ENCODE results near the gene CNPY2.

The CNPY2 gene

DNA sequence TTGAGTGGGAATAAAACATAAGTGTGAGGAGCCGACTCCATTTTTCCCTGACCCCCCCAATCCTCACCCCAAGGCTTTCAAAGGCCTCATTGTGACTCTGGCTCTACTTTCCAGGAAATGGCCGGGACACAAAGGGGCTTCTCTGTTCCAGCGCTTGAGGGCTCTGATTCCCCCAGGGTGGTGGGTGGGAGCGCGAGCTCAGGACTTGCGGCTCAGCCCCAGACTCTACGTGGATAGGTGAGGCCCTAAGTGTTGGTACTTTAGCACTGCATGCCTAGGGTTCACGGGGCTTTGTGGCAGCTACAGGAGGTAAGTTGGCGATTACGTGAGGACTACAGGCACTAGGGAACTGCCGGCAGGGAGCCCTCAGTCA is 553 bp downstream of the CNPY2 start:
- peak overlapping the region; percentile 89 for H3K27ac ChIP-seq
- no peak for TF ChIP-seq ZFX (IDR thresholded peaks at IDR 0.05)
- TF ChIP-seq, protein P1, sequence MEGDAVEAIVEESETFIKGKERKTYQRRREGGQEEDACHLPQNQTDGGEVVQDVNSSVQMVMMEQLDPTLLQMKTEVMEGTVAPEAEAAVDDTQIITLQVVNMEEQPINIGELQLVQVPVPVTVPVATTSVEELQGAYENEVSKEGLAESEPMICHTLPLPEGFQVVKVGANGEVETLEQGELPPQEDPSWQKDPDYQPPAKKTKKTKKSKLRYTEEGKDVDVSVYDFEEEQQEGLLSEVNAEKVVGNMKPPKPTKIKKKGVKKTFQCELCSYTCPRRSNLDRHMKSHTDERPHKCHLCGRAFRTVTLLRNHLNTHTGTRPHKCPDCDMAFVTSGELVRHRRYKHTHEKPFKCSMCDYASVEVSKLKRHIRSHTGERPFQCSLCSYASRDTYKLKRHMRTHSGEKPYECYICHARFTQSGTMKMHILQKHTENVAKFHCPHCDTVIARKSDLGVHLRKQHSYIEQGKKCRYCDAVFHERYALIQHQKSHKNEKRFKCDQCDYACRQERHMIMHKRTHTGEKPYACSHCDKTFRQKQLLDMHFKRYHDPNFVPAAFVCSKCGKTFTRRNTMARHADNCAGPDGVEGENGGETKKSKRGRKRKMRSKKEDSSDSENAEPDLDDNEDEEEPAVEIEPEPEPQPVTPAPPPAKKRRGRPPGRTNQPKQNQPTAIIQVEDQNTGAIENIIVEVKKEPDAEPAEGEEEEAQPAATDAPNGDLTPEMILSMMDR (conservative IDR thresholded peaks at IDR 0.05), result no peak

DNA sequence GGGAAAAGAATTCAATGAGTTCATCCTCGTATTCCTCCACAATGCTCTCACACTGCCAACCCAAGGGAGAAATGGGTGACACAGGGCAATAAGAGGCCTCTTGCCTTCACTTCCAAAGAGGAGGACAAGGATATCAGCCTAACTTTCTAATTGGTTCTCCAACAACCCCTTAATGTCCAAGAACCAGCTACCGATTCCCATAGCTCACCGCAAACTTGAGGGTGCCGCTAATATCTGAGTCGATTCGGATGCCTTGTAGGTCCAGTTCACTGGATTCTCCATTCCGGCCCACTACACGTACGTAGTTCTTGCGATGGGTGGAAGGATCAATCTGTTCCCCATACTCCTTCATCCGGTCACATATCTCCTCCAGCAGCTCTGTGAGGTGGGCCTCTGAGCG is 4.8 kb downstream of the CNPY2 start:
- no peak for TF ChIP-seq ZFX (IDR thresholded peaks at IDR 0.05)
- TF ChIP-seq, protein P1 (conservative IDR thresholded peaks at IDR 0.05), result no peak
- no peak overlapping the region for H3K27ac ChIP-seq

DNA sequence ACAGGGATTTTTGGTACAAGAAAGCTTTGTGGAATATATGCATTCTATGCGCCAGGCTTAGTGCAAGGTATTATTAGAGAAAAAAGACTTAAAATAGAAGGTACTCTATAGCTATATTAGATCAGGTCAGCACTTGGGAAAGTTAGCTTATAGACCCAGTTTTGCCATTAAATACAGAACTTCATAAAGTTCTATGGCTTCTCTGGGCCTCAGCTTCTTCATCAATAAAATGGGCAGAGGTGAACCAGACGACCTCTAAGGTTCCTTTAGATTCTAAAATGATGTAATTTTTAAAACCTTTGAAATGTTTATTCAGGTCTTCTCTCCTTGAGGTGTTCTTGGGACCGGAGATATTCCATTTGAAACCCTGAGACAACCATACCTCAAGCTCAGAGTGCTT is 7.1 kb downstream of the CNPY2 start:
- H3K27ac ChIP-seq, result no peak overlapping the region
- TF ChIP-seq, protein P1 (conservative IDR thresholded peaks at IDR 0.05), result no peak
- no peak for TF ChIP-seq ZFX (IDR thresholded peaks at IDR 0.05)

DNA sequence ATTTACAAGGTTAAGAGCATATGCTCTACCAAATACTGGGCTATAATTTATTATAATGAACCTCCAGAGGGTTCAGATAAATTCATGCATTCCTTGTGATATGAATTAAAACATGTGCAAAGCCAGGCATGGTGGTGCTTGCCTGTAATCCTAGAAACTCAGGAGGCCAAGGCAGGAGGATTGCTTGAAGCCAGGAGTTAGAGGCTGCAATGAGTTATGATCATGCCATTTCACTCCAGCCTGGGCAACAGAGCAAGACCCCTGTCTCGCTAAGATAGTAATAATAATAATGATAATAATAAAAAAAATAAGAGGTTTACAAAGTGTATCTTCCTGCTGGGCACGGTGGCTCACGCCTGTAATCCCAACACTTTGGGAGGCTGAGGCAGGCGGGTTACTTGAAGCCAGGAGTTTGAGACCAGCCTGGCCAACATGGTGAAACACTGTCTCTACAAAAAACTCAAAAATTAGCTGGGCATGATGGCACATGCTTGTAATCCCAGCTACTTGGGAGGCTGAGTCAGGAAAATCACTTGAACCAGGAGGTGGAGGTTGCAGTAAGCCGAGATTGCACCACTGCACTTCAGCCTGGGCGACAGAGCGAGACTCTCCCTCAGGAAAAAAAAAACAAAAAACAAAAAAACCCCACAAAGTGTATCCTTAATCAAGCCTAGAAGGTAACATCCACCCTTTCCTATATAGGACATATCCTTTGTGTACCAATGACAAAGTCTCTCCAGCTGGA is 8.4 kb downstream of the CNPY2 start:
- TF ChIP-seq, protein P1 (conservative IDR thresholded peaks at IDR 0.05), result no peak
- TF ChIP-seq ZFX (IDR thresholded peaks at IDR 0.05), result no peak
- H3K27ac ChIP-seq, result no peak overlapping the region

DNA sequence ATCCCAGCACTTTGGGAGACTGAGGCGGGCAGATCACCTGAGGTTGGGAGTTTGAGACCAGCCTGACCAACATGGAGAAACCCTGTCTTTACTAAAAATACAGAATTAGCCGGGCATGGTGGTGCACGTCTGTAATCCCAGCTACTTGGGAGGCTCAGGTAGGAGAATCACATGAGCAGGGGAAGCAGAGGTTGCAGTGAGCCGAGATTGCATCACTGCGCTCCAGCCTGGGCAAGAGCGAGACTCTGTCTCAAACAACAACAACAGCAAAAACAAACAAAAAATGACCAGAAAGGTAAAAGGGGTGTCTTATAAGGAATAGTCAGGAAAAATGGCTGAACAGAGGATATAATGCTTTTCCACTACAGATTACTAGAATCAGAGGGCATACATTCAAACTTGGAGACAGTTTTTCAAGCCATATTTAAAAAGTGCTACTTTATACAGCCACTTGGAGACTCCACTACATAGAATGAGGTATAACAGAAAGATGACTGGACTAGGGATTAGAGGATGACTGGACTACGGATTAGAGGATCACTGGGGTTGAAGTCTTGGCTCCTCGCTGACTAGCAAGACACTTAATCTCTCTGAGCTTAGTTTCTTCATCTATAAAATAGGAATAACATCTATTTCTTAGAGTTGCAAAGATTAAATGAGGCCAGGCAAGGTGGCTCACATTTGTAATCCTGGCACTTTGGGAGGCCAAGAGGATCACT is 10.8 kb downstream of the CNPY2 start:
- TF ChIP-seq, protein P1 (conservative IDR thresholded peaks at IDR 0.05), result no peak
- no peak for TF ChIP-seq ZFX (IDR thresholded peaks at IDR 0.05)
- H3K27ac ChIP-seq, result no peak overlapping the region

DNA sequence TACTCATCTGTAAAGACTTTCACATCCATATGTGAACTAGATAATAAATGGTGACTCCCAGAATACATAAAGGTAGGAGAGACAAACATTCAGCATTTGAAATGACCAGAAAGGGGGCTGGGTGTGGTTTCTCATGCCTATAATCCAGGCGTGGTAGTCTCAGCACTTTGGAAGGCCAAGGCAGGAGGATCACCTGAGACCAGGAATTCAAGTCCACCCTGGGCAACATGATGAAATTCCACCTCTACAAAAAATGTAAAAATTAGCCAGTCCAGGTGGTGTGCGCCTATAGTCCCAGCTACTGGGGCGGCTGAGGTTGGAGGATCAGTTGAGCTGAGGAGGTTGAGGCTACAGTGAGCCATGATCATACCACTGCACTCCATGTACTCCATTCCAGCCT is 11.5 kb downstream of the CNPY2 start:
- TF ChIP-seq, protein P1 (conservative IDR thresholded peaks at IDR 0.05), result no peak
- TF ChIP-seq ZFX (IDR thresholded peaks at IDR 0.05), result no peak
- H3K27ac ChIP-seq, result no peak overlapping the region
